PFSK-1 (cell line): ENCODE data around the gene BMP2.

Source experiments
- FOXP2 ChIP-seq: optimal IDR thresholded peaks from 2 replicates; pipeline ENCODE3; 2011; ENCODE audit warnings: borderline replicate concordance, control low read depth, inconsistent platforms; ENCODE audit not compliant: insufficient read depth; ENCODE audit errors: extremely low read length, extremely low read depth
- POLR2AphosphoS5 ChIP-seq: IDR thresholded peaks from 2 replicates; pipeline ENCODE4 v1.6.1; 2012; ENCODE audit warnings: low read depth, mild to moderate bottlenecking, control low read depth, low read length, moderate library complexity
- SIN3A ChIP-seq: IDR thresholded peaks from 2 replicates; pipeline ENCODE4 v1.6.1; 2012; ENCODE audit warnings: mild to moderate bottlenecking, low read length, moderate library complexity, borderline replicate concordance; ENCODE audit not compliant: insufficient read depth
- TAF1 ChIP-seq: IDR thresholded peaks from 2 replicates; pipeline ENCODE4 v1.6.1; 2012; ENCODE audit warnings: low read length, control low read depth, borderline replicate concordance; ENCODE audit not compliant: insufficient read depth
- TF ChIP-seq, protein P1 (sequence below), 2 experiments: IDR thresholded peaks; 2 replicates each; pipeline versions ENCODE4 v1.6.1 to v1.8.0; 2011 to 2012; ENCODE audit warnings: low read depth in 2 of 2, low read length in 2 of 2, control low read depth in 1 of 2, inconsistent platforms in 1 of 2, mild to moderate bottlenecking in 1 of 2, moderate library complexity in 1 of 2; ENCODE audit not compliant: insufficient read depth in 1 of 2

Gene BMP2

DNA sequence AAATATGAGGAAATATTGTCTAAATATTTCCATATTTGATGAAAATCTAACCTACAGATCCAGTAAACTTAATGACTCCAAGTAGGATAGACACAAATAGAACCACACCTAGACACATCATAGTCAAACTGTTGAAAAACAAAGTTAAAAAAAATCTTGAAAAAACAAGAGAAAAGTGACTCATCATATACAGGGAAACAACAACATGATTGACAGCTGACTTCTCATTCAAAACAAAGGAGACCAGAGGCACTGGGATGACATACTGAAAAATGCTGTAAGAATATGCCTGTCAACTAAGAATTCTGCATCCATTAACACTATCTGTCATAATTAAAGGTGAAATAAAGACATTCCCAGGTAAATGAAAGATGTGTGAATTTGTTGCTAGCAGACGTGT, 38.8 kb downstream of the BMP2 start:
- TF ChIP-seq TAF1 (no peak), SIN3A (no peak), FOXP2 (no peak), POLR2AphosphoS5 (no peak)
- TF ChIP-seq, protein P1, sequence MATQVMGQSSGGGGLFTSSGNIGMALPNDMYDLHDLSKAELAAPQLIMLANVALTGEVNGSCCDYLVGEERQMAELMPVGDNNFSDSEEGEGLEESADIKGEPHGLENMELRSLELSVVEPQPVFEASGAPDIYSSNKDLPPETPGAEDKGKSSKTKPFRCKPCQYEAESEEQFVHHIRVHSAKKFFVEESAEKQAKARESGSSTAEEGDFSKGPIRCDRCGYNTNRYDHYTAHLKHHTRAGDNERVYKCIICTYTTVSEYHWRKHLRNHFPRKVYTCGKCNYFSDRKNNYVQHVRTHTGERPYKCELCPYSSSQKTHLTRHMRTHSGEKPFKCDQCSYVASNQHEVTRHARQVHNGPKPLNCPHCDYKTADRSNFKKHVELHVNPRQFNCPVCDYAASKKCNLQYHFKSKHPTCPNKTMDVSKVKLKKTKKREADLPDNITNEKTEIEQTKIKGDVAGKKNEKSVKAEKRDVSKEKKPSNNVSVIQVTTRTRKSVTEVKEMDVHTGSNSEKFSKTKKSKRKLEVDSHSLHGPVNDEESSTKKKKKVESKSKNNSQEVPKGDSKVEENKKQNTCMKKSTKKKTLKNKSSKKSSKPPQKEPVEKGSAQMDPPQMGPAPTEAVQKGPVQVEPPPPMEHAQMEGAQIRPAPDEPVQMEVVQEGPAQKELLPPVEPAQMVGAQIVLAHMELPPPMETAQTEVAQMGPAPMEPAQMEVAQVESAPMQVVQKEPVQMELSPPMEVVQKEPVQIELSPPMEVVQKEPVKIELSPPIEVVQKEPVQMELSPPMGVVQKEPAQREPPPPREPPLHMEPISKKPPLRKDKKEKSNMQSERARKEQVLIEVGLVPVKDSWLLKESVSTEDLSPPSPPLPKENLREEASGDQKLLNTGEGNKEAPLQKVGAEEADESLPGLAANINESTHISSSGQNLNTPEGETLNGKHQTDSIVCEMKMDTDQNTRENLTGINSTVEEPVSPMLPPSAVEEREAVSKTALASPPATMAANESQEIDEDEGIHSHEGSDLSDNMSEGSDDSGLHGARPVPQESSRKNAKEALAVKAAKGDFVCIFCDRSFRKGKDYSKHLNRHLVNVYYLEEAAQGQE (IDR thresholded peaks at IDR 0.05; ENCODE audit: insufficient read depth in 1 of 2, low read depth in 2 of 2, low read length in 2 of 2) = no peak

- no peak for TF ChIP-seq TAF1
- TF ChIP-seq SIN3A = no peak
- TF ChIP-seq, protein P1 (IDR thresholded peaks at IDR 0.05; ENCODE audit: insufficient read depth in 1 of 2, low read depth in 2 of 2, low read length in 2 of 2) = no peak
- TF ChIP-seq POLR2AphosphoS5 = no peak
- no peak for TF ChIP-seq FOXP2
Observed at GRCh38 chr20:6811262-6812035, 44.0 kb downstream of the BMP2 start.

- TF ChIP-seq TAF1 (no peak), SIN3A (no peak), POLR2AphosphoS5 (no peak), FOXP2 (no peak)
- TF ChIP-seq, protein P1 (IDR thresholded peaks at IDR 0.05; ENCODE audit: insufficient read depth in 1 of 2, low read depth in 2 of 2, low read length in 2 of 2) = no peak
Observed at GRCh38 chr20:6812530-6812929, 45.0 kb downstream of the BMP2 start.

DNA sequence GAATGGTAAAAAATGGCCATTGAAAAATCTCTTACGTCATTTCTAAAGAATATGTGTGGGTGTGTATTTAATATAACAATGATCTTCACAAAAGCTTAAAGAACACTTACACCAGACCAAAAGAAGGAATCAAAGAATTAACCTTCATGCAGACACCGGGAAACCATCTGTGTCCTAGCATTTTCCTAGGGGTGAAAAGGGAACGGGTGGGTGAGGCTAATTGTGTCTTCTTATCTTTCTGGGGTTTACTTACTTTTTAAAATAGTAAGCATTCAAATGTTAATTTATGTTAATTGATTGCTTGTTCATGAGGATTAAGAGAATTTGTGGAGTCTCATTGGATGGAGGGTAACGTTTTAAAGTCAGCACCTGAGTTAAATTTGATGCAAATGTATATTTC, 47.5 kb downstream of the BMP2 start:
- TF ChIP-seq FOXP2 = no peak
- TF ChIP-seq, protein P1 (IDR thresholded peaks at IDR 0.05; ENCODE audit: insufficient read depth in 1 of 2, low read depth in 2 of 2, low read length in 2 of 2) = no peak
- TF ChIP-seq POLR2AphosphoS5 = no peak
- no peak for TF ChIP-seq TAF1
- no peak for TF ChIP-seq SIN3A
